NOMO-1 treated with dmso at 0.1 percent for 144 hours (cell line): ENCODE data around the gene CNTN1.
A peak's percentile ranks its signal among the peaks of the same experiment; 100 is the strongest.

Experiments
- DNase-seq: peaks from one replicate; lab custom pipeline; 2025; ENCODE audit not compliant: unreplicated experiment; lab: John Stamatoyannopoulos, UW

The CNTN1 gene

DNA sequence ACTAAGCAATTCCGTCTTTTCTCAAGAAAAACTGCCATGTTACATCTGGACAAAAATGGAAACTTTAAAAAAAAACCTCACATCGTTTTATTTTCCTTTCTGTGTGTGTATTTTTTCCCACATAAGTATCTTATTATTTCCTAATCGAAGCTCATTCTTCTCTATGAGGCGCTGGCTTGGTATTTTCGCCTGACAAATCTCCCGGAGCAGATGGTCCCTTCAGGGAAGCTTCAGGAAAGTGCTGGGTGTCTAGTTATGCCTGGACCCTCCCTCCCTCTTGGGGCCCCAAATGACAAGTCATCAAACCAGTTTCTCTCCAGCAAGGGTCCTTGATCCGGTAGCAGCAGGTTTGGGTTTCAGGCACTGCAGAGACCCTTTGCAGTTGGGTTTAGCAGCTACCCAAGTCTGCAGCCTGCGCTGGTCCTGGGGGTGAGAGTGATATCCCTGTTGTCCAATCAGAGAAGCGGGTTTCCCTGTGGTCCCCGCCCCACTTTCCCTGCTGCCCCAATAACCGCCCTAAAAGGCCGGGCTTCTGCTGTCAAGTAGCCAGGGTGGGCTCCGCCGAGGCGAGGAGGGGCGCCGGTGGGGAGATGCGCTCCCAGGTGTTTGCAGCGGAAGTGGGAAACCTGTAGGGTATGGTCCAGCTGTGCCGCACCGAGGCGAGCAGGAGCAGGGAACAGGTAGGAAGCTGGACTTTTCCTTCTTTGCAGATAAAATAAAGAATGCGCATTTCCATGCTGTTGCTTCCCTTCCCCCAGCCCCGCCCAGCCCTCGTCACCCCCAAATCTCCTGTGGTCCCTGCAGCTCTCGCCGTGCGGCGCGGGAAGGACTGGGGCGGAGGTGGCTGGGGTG is at the start of gene CNTN1:
Gene CNTN1 (plus strand): TSS at position 527 of the 852 bp plus-strand sequence.
- DNase-seq = no peak

DNA sequence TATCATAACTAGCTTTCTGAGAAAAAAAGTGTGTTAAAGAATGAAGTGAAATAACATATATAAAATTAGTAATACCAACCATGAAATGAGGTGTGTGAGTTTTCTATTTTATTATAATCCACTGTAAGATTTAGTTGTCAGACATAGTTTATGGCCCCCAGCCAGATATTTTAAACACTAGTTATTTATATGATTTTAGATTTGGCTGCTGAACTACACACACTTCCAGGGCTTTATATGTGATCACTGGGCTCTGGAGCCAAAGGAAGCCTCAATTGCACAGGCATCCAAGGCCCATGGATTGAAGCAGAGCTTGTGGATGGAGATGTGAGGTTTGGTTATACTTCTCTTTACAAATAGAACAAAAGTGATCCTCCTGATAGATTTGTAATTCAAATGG is 48.7 kb upstream of the CNTN1 start:
- DNase-seq = no peak

DNA sequence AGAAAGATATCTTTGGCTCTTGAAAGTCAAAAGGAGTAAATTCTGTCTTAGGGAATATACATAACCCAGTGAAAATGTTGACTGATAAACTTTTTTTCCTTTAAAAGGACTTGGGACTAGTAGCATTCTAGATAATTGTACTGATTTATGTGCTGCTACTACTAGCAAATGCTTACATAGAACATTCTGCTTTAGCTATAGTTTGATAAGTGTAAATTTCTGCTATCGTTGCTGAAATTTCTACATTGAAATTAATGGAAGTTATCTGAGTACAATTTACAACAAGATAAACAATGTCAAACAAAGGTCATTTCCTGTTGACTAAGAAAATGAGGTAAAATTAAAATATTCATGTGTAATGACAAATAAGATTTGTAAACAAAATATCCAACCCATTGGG is 48.3 kb upstream of the CNTN1 start:
- DNase-seq = no peak

DNA sequence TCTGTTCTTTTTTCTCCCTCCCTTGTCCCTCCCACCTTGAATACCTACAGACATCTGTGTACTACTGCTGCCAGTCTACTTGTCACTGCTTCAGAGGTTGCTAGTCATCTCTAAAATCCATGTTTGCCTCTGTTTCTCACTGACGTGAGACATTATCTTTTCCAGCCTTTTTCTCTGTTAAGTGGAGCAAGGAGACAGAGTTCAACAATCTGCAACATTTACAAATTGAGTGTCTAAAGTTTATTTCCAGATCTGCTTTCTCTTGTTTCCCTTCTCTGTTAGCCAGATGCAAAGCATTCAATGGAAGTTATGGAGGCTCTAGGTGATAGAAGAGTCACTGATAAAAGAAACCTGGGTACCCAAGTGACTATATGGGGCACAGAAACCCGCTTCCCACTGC is 47.5 kb upstream of the CNTN1 start:
- no peak for DNase-seq

DNA sequence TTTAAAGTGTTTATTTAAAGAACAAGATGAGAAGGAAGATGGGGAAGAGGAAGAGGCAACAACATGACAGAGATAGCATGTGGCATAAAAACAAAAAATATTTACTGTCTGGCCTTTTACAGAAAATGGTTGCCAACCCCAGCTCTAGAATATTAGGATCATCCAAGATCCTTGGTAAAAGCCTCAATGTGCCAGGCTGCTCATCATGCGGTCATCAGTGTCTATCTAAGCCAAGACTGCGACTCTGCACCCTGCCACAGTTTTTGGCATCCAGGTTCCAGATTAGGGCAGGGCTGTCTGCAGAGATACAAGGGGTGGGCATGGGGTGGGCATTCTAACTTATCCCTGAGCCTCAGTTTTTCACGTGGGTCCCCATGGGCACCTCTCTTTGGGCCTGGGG is 46.9 kb upstream of the CNTN1 start:
- DNase-seq = no peak

DNA sequence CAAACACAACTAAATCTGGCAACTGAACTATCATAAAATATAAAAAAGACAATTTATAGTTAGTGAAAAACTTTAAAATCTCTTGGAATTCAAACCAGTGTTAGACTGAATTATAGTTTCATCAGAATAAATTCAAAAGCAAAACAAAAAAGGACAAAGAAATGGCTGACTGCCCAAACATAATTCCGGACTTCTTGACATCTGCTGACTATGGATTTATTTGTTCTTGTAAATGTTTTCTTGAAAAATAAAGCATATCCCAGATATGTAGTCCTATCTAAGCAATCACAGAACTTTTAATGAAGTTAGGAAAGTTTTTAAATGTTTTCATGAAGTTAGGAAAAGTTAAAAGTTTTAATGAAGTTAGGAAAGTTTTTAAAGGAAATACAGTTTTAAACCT is 45.8 kb upstream of the CNTN1 start:
- DNase-seq = no peak

DNA sequence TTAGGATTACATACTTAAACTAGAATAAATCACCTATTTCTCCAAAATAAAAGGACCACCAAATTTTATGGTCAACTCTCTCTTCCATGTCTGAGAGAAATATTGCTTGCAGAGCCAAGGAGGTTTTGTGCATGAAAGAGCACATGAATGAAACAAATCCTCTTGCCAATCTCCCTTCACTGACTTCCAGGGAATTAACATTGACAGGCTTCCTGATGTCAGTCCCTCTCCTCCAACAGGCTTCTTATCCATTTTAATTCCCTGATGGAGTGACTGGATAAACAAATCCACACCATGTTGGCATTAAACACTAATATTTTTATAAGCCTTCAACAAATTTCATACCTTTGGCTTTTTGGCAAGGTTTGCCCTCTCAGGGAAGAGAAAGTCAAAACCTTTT is 45.3 kb upstream of the CNTN1 start:
- DNase-seq = no peak

DNA sequence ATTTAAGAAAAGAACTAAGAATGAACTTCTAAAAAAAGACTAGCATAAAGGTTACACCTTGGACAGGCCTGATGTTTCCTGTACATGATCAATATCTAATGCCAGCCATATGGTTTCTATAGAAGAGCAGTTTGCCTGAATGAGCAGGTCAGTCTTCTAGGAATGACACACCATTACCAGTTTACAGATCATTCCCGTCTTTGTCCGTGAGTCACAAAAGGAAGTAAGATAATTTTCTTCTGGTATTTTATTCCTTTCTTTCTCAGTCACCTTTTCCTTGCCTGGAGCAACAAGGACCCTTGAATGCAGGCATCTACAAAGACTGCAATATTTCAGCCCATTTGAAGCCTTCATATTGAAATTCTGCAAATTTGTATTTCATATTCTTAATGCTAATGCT is 44.6 kb upstream of the CNTN1 start:
- no peak for DNase-seq

DNA sequence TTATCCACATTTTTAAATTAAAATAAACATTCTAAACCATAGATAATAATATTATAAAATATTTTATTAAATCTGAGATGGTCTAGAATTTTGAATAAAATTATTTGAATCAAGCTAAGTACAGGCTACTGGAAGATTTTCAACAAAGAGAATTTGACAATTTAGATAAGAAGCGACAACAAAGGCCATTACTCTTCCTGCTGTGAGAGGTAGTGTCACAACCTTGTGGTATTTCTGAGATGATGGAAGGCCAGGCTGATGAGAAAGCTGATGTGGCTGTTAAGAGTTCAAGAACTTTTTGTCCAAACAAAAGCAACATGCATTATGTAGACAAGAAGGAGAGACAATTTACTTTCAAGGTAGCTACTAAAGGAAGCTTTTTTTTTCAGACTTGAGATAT is 43.7 kb upstream of the CNTN1 start:
- DNase-seq = no peak

DNA sequence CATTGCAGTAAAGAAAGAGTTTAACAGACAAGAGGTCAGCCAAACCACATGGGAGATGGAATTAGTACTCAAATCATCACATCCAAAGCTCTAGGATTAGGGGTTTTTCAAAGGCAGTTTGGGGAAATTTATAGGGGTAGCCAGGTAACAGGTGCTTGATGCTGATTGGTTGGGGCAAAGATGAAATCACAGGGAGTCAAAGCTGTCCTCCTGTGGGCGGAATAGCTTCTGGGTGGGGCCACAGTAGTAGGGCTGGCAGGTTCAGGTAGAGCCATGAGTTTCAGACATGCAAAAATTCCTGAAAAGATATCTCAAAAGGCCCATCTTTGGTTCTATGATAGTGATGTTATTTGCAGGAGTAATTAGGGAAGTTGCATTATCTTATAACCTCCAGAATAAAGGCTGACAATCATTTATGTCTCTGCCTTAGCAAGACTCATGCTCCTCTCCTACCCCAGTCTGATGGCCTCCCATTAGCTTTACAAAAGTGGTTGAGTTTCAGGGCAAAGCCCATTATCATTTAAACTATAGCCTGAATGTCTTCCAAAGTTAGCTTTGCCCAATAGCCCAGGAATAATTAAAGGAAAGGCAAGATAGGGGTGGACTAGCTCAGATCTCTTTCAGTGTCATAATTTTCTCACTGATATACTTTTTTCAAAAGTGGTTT is 42.1 kb upstream of the CNTN1 start:
- DNase-seq = no peak

DNA sequence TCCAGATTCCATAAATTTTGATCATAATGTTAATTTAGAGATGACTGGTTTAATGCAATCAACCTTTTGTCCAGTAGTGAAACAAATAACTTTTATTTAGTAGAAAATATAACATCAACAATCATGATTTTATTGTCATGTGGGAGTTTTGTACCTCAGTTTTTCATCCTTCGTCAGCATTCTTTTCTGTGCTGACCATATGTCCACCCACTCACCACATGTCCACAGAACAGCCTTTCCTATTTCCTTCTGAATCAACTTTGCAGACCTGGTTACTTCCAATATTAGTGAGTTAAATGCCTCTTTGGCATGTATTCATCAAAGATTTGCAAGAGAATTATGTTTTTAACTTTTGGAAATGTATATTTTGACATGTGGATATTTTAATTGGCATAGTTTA is 36.8 kb upstream of the CNTN1 start:
- DNase-seq = no peak

DNA sequence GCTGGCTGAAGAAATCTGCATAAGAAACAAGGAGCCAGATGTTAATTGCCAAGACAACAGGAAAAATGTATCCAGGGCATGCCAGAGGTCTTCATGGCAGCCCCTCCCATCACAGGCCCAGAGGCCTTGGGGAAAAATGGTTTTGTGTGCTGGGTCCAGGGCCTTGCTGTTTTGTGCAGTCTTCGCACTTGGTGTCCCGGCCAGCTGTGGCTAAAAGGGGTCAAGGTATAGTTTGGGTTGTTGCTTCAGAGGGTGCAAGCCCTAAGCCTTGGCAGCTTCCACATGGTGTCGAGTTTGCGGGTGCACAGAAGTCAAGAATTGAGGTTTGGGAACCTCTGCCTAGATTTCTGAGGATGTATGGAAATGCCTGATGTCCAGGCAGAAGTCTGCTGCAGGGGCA is 29.9 kb upstream of the CNTN1 start:
- no peak for DNase-seq

DNA sequence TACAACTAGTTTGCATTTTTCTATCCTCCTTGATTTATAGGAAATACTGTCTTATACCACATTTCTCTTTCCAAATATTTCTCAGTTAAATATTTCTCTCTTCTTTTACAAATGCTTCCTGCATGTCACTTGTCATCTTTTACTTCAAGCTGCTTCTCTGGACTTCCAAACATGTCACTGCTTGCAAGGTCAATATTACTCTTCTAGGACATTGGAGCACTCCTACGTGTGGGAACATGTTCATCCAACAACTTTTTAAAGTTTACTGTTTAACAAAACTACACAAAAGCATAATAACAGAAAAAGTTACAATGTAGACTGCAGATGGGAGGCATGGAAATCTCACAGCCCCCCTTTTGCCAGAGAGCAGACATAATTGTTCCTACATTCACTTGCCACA is 28.5 kb upstream of the CNTN1 start:
- DNase-seq = no peak

DNA sequence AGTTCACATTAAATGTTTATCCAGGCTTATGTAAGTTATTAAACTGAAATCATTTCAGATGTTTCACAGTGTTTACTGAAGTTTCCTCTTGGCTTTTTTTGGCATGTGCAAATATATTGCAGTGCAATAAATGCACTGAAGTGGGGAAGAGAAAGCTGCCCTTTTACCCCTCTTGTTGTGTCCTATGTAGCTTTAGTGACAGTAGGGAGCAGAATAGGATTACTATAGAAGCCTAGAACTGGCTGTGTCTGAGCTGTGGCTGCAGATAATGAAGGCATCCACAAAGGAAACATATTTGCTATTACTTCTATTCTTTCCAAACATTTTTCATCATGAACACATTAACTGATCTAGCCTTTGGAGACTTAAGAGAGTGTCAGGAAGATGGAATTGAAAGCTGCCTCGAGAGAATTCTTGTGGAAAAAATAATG is 24.1 kb upstream of the CNTN1 start:
- DNase-seq = no peak

DNA sequence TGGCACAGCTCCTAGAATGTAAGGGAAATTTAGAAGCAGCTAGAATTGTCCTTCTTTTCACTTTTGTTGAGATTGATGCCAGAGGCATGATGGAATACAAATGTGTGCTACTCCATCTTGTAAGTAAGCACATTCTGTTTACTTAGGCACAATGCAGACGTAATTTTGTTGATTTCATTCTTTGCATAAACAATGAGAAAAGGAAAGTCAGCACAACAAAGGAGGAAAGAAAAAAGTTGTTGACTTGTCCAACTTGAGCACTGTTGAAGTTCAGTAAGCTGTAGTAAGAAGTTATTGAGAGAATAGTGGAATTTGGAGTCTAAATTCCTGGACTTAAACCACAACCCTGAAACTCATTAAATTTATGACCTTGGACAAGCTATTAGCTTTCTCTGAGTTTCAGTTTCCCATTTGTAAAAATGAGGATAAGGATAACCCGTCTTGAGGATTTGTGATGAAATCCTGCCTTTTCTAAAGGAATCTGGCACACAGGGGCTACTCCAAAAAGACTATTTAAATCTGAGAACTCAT is 19.4 kb upstream of the CNTN1 start:
- no peak for DNase-seq

DNA sequence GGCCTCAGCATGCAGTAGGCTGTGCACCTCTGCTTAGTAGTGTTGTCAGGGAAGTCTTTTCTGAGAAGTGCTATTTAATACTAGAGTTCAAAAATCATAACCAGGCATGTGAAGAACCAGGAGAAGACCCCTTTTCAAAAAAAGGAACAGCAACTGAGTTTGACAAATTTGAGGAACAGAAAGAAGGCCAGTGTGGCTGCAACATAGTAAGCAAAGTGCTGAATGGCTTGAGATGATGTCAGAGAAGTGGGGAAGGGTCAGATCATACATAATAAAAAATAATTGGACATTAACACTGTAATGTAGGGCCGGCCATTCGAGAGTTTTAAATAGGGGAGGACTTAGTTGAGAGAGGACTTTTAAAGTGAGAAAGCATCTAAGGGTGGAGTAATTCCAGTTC is 11.1 kb upstream of the CNTN1 start:
- peak; percentile 9 for DNase-seq

DNA sequence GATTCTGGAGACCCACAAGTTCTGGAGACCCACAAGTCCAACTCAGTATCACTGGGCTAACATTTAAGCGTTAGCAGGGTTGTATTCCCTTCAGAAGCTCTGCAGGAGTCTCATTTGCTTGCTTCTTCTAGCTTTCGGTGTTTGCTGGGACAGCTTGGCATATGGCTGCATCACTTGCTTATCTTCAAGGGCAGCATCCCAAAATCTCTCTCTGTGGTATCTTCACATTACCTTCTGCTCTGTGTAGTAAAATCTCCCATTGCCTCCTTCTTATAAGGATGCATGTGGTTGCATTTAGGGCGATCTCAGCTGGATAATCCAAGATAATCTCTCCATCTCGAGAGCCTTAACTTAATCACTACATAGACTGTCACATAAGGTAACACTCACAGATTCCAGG is 7.3 kb upstream of the CNTN1 start:
- no peak for DNase-seq

DNA sequence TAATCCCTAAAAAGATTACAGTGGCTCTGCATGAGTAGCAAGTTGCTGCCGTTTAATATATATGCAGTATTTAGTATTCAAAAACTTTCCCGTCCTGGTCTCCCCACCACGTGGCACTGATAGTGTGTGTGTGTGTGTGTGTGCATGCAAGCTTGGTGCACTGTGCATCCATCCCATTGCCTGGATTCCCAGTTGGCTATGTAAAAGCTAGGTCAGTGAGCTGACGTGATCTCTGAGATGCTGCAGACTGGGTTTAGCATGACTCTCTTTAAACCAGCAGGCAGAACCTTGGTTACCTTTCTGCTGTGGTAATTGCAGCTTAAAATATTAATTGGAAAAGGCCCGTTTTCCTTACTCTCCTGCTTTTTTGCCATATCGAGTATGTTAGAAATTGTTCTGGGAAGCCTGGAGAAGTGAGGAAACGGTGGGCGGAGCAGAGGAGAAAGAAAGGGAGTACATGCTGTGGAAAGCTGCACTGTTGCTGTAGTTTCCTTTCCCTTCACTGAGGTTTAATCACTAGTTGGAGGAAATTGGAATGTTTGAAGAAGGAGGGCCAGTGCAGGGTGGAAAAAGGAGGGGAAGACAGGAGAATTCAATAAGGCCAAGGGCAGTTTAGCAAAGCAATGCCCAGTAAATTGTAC is 4.0 kb upstream of the CNTN1 start:
- no peak for DNase-seq

DNA sequence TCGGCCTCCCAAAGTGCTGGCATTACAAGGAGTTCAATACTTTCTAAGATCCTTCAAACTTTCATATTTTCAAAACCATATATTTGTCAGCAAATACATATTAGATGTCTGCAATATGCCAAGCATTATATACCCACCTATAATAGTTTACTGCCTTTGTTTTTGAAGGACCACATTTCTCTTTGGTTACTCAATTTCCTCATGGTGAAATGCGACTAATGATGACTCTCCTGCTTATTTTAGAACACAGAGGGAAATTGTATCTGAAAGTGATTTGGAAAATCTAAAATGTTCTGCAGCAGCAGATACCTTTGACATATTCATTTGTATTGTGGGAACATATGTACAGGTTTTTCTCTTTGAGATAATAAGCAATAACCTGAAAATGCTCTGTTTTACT is 2.7 kb upstream of the CNTN1 start:
- DNase-seq = no peak

DNA sequence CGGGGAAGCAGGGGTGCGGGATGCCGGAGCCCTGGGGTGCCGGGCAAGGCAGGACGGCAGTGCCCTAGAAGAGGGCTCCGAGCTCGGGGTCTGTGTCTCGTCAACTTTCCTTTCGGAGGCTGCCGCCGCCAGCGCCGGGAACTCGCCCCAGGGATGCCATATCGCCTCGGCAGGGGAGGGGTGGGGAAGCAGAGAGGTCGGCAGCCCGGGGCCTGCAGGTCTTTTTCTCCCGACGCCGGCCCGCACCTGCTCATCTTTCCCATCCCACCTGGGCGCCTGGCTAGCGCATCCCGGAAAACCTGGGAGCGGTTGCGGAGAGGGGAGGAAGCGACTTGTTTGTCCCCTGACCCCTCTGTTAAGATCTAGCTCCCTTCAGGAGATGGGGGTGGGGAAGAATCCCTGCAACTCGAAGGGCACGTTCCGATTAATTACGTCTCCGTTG is 547 bp downstream of the CNTN1 start:
- DNase-seq = no peak

DNA sequence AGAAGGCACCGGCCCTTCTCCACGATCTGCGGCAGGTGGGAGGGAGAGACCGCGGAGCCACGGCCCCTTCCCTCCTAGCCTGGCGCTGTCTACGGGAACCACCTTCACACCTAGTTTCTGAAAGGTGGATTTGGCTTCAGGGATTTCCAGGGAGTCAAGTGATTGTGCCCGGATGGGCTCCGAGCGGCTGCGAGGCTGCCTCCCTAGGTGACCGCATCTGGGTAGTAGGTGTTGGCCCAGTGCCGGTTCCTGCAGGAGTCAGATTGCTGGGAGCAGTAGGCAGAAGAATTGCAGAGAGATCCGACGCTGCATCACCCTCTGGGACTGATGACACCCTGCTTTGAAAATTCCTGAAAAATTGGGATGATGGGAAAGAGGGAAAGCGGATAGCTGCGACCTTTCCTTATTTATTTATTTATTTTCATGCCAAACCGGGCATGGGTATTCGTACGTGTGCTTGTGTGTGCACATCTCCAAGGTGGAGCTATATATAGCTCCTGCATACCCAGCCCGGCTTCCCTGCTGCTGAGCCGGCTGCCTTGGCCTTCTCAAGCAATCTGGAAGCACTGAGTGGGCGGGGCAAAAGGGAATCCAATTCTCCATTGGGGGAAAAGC is 1.1 kb downstream of the CNTN1 start:
- DNase-seq = no peak
